PC-3 (cell line): ENCODE results near the gene ORM2. TPM values are rescaled to one million over a fixed set of nuclear protein-coding genes. Genes with fewer than 3 reads are reported as not detected.

Source experiments
- ATAC-seq: fragments of 200-7000 bp; cut with Tn5 transposase; 2 replicates; pipeline ENCODE4 v1.9.1; 2020; ENCODE audit warnings: mild to moderate bottlenecking, moderate library complexity
- BruUV-seq: library from RNA; stranded (reverse); fragments of 400-500 nt; replicated peaks from 2 replicates; lab custom pipeline; 2021; lab: Mats Ljungman, UMichigan
- CTCF ChIA-PET: fragments of 300-600 bp; sonication (Branson Sonifier 250); formaldehyde crosslinking; loops from one replicate; lab custom pipeline; 2022; ENCODE audit warnings: antibody characterized with exemption; lab: Charles Lee
- POLR2A ChIA-PET: fragments of 300-600 bp; sonication (Branson Sonifier 250); formaldehyde crosslinking; loops from one replicate; lab custom pipeline; 2022; ENCODE audit warnings: antibody characterized with exemption; ENCODE audit not compliant: unreplicated experiment; lab: Charles Lee
- DNase-seq: peaks from one replicate; pipeline ENCODE4 v3.0.0-alpha.2; 2015
- H2AFZ ChIP-seq: fragments of 300-600 bp; sonication (generic); 2 replicates; pipeline ENCODE4 v1.6.0; 2016; ENCODE audit warnings: antibody characterized with exemption, low read length
- H3F3A ChIP-seq: fragments of 300-600 bp; sonication (generic); one replicate; pipeline ENCODE4 v1.6.0; 2017; ENCODE audit warnings: antibody characterized with exemption, low read length, control low read depth, mild to moderate bottlenecking; ENCODE audit not compliant: unreplicated experiment
- H3K27ac ChIP-seq: fragments of 300-600 bp; sonication (generic); 2 replicates; pipeline ENCODE4 v1.5.1; 2016; ENCODE audit warnings: mild to moderate bottlenecking, low read length
- H3K27me3 ChIP-seq: fragments of 300-600 bp; sonication (generic); 2 replicates; pipeline ENCODE4 v1.6.1; 2016; ENCODE audit warnings: low read length, mixed read lengths
- H3K36me3 ChIP-seq: fragments of 300-600 bp; sonication (generic); 2 replicates; pipeline ENCODE4 v1.6.1; 2016; ENCODE audit warnings: low read depth, mixed run types, low read length, mixed read lengths
- H3K4me1 ChIP-seq: fragments of 300-600 bp; sonication (generic); 2 replicates; pipeline ENCODE4 v1.5.1; 2016; ENCODE audit warnings: low read length; ENCODE audit not compliant: insufficient read depth
- H3K4me2 ChIP-seq: fragments of 300-600 bp; sonication (generic); 2 replicates; pipeline ENCODE4 v1.6.0; 2016; ENCODE audit warnings: low read length
- H3K4me3 ChIP-seq: fragments of 300-600 bp; sonication (generic); 2 replicates; pipeline ENCODE4 v1.5.1; 2016; ENCODE audit warnings: mild to moderate bottlenecking, low read length, mixed read lengths
- H3K79me2 ChIP-seq: fragments of 300-600 bp; sonication (generic); 2 replicates; pipeline ENCODE4 v1.6.1; 2017; ENCODE audit warnings: low read length, mixed read lengths
- H3K9ac ChIP-seq: fragments of 300-600 bp; sonication (generic); 2 replicates; pipeline ENCODE4 v1.6.0; 2016; ENCODE audit warnings: mild to moderate bottlenecking, low read length
- H3K9me2 ChIP-seq: fragments of 300-600 bp; sonication (generic); replicated peaks from 2 replicates; pipeline ENCODE4 v1.6.1; 2016; ENCODE audit warnings: mixed run types, low read length, mixed read lengths
- H3K9me3 ChIP-seq: fragments of 300-600 bp; sonication (generic); 2 replicates; pipeline ENCODE4 v1.6.1; 2016; ENCODE audit warnings: low read length, mixed read lengths
- H4K20me1 ChIP-seq: fragments of 300-600 bp; sonication (generic); 2 replicates; pipeline ENCODE4 v1.6.1; 2016; ENCODE audit warnings: low read length, mixed read lengths
- CTCF ChIP-seq: fragments of 300-600 bp; sonication (generic); conservative IDR thresholded peaks from 2 replicates; pipeline ENCODE4 v1.5.1; 2017; ENCODE audit warnings: antibody characterized with exemption, low read depth, mild to moderate bottlenecking, low read length
- EZH2 ChIP-seq: fragments of 300-600 bp; sonication (generic); IDR thresholded peaks from one replicate; pipeline ENCODE4 v1.6.1; 2017; ENCODE audit warnings: antibody characterized with exemption, mild to moderate bottlenecking, low read length; ENCODE audit not compliant: unreplicated experiment
- EZH2phosphoT487 ChIP-seq: fragments of 300-600 bp; sonication (generic); IDR thresholded peaks from 2 replicates; pipeline ENCODE4 v1.6.1; 2018; ENCODE audit warnings: mild to moderate bottlenecking, antibody characterized with exemption, low read length, borderline replicate concordance
- intact Hi-C: fragments of 100-400 bp; cut with micrococcal nuclease; formaldehyde crosslinking; loops from 2 replicates; pipeline ENCODE4 v1.9.0; 2023
- total RNA-seq: library from RNA; depleted of rRNA; stranded (reverse); fragments of >200 nt; gene quantifications from 2 replicates; pipeline ENCODE4 v1.2.3, GENCODE V29; 2014

ORM2 gene
- total RNA-seq, 1 experiment from 2014 or later = not detected

DNA sequence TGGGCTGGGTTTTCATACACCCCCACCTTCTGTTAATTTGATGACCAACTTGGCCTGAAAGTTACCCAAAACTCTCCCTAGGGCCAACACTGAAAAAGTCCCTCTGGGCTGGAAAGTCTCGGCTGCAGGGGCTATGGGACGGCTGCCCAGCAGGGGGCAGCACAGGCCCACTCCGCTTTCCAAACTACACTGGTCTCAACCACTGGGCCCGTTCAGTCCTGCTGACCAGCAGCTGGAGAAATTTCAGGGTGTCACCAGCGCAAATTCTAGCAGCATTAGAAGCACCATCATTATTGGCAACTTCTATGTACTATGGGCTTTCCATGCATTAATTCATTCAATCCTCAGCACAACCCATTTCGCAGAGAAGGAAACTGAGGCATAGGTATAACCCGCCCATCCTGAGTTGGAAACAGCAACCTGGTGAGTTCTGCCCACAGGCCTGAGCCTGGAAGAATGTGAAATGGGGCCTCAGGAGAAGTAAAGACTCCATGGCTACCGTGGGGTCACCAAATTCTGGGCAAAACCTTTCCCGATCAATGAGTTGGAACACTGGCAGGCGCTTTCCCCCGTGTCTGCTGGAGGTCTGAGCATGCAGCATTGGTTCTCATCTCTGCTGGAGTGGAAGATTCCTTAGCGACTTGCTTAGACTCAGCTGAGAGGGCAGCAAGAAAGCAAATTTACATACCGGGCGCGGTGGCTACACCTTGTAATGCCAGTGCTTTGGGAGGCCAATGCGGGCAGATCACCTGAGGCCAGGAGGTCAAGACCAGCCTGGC, 9.7 kb downstream of the ORM2 start:
- H2AFZ ChIP-seq = no peak overlapping the region
- H3K36me3 ChIP-seq = no peaks in the 10 kb centered on the region
- no peaks in the 10 kb centered on the region for H3K9me2 ChIP-seq
- BruUV-seq = no TSS peak
- no peaks in the 10 kb centered on the region for H3K27me3 ChIP-seq
- ATAC-seq (peak; percentile 93), DNase-seq (peak; percentile 65)
- H3F3A ChIP-seq = no peaks in the 10 kb centered on the region
- POLR2A ChIA-PET = no interaction called here
- CTCF ChIA-PET = interaction anchor here (0.7 kb wide), 1 partner anchor 20 kb away, joined by 3 read pairs; no protein-coding TSS in a partner anchor
- H3K4me2 ChIP-seq = no peak overlapping the region
- H3K9ac ChIP-seq = no peak overlapping the region
- no peak overlapping the region for H3K4me3 ChIP-seq
- no peaks in the 10 kb centered on the region for H4K20me1 ChIP-seq
- no peaks in the 10 kb centered on the region for H3K9me3 ChIP-seq
- H3K27ac ChIP-seq = no peak overlapping the region
- H3K4me1 ChIP-seq = no peaks in the 10 kb centered on the region
- no peaks in the 10 kb centered on the region for H3K79me2 ChIP-seq
- TF ChIP-seq EZH2phosphoT487 (no peak), CTCF (peak; percentile 87)
- intact Hi-C loops = loop anchor here (1.0 kb wide), 1 partner anchor 53 kb away; no protein-coding TSS in a partner anchor

DNA sequence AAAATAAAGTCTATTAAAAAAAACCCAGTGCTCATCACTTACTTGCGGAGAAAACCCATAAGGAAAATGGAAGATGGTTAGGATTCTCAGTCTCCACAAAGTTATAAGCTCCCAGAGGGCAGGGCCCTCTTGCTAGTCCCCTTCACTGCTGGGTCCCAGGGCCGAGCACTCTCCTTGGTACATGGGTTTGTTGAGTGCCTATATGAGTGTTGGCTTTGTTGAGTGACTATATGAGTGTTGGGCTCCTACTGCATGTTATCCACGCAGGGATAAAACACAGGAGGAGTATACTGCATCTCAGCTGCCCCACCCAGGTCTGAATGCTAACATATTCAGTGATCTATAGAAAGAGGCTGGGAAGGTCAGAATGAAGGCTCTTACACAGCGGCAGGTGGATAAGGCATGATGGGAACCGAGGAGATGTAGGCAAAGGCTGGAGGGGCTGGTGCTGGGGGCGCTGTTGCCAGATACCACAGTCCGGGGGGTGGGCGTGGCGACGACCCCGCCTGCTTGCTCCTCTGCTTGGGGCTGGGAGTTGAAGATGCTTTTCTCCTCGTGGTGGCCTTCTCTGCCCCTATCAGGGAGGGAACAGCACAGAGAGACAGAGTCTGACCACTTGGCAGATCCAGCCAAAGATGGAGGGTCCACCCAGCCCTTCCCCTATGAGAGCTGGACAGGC, 11.6 kb downstream of the ORM2 start:
- ChIA-PET POLR2A (no interaction called here), CTCF (no interaction called here)
- H3K4me3 ChIP-seq = no peak overlapping the region
- no peak overlapping the region for H2AFZ ChIP-seq
- H3K9ac ChIP-seq = no peak overlapping the region
- no peaks in the 10 kb centered on the region for H3K4me1 ChIP-seq
- TF ChIP-seq CTCF (no peak), EZH2phosphoT487 (no peak), EZH2 (no peak)
- H3F3A ChIP-seq = no peaks in the 10 kb centered on the region
- BruUV-seq = no TSS peak
- ATAC-seq (no peak), DNase-seq (no peak)
- intact Hi-C loops = no loop called here
- no peaks in the 10 kb centered on the region for H3K9me3 ChIP-seq
- no peaks in the 10 kb centered on the region for H3K36me3 ChIP-seq
- H3K27ac ChIP-seq = no peak overlapping the region
- no peaks in the 10 kb centered on the region for H3K9me2 ChIP-seq
- H3K27me3 ChIP-seq = no peaks in the 10 kb centered on the region
- no peak overlapping the region for H3K4me2 ChIP-seq
- H4K20me1 ChIP-seq = no peaks in the 10 kb centered on the region
- H3K79me2 ChIP-seq = no peaks in the 10 kb centered on the region

DNA sequence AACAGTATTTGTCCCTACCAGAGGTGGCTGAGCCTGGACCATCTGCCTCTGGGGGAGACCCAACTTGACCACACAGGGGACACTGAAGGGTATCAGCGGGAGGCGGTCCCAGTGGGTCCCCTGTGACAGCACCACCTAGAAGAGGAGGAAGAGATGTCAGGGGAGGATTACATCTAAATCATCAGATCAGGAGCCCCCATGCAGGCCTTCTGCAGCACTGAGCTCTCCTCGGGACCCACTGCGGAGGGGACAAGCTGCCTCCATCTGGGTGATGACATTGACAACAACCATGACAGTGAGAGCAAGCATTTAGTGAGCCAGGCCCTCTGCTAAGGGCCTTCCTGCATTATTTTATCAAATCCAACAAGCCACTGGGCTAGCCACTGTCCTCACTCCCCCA, 12.3 kb downstream of the ORM2 start:
- no peak for DNase-seq
- H4K20me1 ChIP-seq = no peaks in the 10 kb centered on the region
- ChIA-PET POLR2A (no interaction called here), CTCF (no interaction called here)
- H3K4me1 ChIP-seq = no peaks in the 10 kb centered on the region
- H2AFZ ChIP-seq = no peak overlapping the region
- no peak for ATAC-seq
- H3K4me2 ChIP-seq = no peak overlapping the region
- BruUV-seq = no TSS peak
- no peak overlapping the region for H3K4me3 ChIP-seq
- H3K27ac ChIP-seq = no peak overlapping the region
- no peaks in the 10 kb centered on the region for H3K79me2 ChIP-seq
- intact Hi-C loops = no loop called here
- TF ChIP-seq CTCF (no peak), EZH2 (no peak), EZH2phosphoT487 (no peak)
- H3K9ac ChIP-seq = no peak overlapping the region
- no peaks in the 10 kb centered on the region for H3F3A ChIP-seq
- H3K36me3 ChIP-seq = no peaks in the 10 kb centered on the region
- no peaks in the 10 kb centered on the region for H3K9me3 ChIP-seq
- no peaks in the 10 kb centered on the region for H3K9me2 ChIP-seq
- no peaks in the 10 kb centered on the region for H3K27me3 ChIP-seq
